KG1 (cell line): Measurements from ENCODE around the gene GSG1L.

Experiments used
- DNase-seq: peaks from one replicate; lab custom pipeline; 2025; lab: John Stamatoyannopoulos, UW

The GSG1L gene

GRCh38 chr16:28063591-28064061 is at the start of gene GSG1L:
Gene GSG1L (minus strand): TSS chr16:28063714. CDS start chr16:28063424, 290 bp downstream.
- no peak for DNase-seq

- DNase-seq, result no peak
Measured at GRCh38 chr16:28112908-28113307, 49.4 kb upstream of the GSG1L start.

- DNase-seq, result no peak
Measured at GRCh38 chr16:28110977-28111376, 47.5 kb upstream of the GSG1L start.

GRCh38 chr16:28110479-28110878 is 47.0 kb upstream of the GSG1L start:
- no peak for DNase-seq

GRCh38 chr16:28110074-28110473 is 46.6 kb upstream of the GSG1L start:
- no peak for DNase-seq

DNA sequence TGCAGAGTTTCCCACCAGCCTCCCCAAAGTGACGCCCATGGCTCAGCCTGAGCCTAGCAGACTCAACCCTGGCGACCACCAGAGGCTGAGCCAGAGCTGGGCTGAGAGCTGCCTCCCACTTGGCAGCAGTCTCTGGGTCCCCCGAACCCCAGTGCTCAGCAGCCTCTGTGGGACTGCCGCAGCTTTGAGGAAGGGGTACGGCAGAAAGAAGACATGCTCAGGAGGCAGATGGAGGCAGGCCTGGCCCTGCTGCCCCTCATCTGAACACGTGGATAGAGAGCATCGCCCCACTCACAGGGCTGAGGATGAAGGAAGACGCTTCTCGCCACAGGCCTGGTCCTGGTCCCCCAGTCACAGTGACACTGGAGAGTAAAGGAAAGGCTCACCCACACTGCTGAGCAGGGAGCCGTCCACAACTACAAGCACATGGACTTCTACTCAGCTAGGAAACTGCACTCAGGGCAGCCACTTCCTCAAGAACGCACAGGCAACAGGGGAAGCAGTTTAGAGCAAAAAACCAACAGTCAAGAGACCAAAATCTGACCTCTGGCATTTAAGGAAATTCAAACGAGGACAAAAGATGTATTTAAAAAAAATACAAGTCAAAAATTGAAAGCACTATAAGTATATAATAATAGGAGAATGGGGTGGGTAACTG is 45.2 kb upstream of the GSG1L start:
- no peak for DNase-seq

DNA sequence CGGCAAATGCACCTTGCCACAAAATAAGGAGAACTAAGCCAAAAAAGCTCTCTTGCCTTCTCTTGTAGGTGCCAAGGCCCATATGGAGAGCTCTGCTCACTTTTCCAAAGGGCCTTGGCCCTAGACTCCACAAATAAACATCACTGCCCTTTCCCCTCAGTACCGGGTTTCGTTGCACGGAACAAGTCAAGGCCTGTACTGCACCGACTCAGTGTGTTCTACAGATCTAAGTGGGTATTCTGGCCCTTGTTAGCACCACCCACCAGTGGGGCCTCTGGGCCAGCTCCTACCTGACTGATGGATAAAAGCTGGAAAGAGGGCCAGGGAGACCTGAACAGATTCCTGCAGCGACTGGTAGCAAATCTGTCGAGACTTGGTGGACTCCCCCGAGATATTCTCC is 43.7 kb upstream of the GSG1L start:
- DNase-seq, result no peak

GRCh38 chr16:28106467-28107215 is 43.1 kb upstream of the GSG1L start:
- no peak for DNase-seq

GRCh38 chr16:28105954-28106353 is 42.4 kb upstream of the GSG1L start:
- DNase-seq, result no peak

- no peak for DNase-seq
Measured at GRCh38 chr16:28105297-28105696, 41.8 kb upstream of the GSG1L start.

GRCh38 chr16:28104404-28104803 is 40.9 kb upstream of the GSG1L start:
- DNase-seq, result no peak

DNA sequence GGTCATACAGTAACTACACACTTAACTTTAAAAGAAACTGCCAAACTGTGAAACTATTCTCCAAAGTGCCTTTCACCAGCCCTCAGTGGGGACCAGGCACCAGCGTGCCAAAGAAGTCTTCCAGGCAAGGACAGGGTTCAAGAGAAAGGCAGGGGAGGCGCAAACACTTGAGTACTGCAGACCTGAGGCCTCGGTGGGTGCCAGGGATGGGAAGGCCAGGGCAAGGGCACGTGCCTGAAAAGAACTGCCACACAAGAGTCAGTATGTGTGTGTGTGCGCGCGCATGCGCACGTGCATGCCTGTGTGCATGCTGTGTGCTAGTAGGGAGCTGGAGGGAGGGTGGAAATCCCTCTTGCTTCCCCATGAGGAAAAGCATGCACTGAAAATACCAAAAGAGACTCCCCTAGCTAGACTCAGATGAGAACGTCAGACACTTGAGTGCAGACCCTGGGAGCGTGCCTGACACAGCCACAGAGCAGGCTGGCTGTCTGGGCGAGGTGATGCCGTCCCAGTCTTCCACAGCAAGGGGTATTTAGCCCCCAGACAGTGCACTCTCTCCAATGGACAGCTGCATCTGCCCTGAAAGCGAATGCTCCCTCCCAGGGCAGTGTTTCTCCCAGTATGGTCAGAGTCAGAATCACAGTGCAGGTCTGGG is 40.1 kb upstream of the GSG1L start:
- DNase-seq, result no peak

DNA sequence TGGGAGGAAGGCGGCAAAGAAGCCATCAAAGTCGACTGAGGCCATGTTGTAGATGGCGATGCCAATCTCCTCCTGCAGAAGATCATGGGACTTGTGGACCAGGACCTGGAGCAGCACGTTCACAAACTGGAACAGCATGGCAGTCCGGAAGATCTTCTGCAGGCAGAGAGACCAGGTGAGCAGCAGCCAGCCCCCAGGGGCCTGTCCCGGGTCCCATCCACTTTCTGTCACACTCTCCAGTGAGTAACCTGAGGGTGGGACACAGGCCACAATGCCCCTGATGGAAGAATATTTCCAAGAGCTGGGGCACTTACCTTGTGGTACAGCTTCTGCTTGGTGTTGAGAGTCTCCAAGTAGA is 38.0 kb upstream of the GSG1L start:
- DNase-seq, result no peak

DNA sequence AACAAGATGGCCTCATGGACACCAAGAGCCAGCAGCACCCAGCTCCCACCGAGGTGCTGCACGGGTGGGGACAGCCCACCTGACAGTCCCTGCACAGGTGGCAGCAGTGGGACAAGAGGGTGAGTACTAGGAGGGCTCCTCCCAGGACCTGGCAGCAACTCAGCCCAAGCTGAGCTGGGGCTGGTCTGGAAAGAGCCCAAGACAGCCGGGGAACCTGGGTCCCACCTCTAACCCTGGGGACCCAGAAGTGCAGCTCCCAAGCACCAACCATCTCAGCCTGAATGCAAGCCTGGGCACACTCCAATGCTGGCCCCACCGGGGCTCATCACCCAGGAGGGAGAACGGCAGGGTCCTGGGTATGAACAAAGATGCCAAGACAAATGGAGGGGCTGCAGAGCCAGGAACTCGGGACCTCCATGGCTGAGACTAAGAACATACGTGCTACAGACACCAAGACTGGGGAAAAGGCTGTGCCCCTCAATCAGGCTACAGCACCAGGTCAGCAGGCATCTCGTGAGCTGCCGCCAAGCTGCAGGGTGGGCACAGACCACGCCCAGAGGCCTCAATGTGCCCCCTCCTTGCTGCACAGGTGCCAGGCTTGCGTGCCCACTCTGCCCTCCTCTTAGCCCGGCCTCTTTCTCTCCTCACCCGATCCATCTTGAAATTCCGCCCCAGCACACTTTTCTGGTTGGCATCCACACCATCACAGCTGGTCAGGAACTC is 37.5 kb upstream of the GSG1L start:
- DNase-seq, result no peak

DNA sequence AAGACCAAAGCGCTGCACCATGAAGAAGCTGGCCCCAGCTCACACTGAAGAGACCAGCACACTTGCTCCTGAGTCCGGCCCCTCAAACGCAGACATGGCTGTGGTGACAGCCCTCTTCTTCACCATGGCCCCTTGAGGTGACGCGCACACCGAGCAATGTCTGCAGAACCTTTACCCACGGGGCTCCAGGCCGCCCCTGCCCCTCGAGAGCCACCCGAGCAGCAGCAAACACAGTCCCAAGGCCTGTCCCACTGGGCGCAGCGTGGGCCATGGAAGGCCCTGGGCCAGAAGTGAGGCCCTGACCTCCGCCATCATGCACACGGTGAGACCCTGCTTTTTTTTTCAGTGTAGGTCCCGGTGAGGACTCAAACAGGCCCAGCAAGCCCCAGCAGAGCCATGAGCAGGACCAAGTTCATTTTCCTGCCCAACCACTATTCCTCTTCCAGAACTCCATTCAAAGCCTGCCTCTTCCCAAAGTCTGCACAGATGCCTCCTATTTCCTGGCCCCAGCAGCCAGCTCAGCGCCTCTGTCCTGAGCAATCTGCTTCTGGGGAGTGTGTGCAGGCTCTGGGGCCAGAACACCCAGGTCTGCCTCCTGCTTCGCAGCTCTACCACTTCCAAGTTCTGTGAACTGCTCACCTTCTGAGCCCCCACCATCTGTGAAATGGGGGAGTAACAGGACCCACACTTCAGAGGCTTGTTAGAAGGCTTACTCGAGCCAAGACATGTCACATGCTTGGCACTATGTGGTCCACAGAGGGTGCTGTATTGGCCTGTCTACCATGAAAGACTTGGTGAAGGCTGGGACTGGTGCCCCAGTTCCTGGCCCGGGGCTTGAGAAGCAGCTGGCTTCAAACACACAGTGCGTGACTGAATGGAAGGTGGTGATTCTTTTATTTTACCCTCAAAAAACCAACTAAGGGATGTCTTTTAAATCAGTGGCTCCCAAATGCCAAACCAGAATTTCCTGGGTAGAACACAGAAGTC is 35.7 kb upstream of the GSG1L start:
- DNase-seq, result no peak

DNA sequence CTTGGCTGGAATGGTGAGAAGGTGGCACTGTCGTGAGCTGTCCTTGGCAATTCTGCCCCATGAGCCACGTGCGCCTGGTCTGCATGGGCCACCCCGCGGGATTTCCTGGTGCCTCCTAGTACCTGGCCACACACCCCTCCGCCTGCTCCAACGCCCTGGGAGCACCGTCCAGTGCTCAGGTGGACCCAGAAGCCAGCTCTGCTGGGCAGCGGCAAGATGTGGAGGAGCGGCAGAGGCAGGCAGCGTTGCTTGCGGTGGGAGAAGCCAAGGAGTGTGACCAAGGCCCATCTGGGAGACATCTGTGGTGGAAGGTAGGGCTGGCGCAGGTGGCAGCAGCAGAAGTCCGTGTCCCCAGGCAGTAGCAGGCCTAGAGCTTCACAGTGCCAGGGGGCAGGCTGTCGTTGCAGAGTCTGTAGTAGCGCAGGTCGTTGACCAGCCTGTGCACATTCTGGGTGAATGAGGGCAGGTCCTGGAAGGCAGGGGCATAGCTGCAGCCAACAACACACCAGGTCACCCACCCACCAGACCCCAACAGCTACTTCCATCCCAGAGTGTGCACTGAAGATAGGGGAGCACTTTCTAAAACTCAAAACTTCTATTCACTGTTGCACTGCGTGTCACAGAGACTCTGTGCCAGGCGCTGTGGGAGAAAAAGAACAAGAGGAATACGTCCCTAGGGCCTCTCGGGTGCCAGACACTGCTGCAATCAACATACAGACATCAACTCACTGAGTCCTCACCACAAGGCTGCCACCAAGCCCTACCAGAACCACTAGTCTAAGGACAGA is 34.9 kb upstream of the GSG1L start:
- DNase-seq, result no peak

DNA sequence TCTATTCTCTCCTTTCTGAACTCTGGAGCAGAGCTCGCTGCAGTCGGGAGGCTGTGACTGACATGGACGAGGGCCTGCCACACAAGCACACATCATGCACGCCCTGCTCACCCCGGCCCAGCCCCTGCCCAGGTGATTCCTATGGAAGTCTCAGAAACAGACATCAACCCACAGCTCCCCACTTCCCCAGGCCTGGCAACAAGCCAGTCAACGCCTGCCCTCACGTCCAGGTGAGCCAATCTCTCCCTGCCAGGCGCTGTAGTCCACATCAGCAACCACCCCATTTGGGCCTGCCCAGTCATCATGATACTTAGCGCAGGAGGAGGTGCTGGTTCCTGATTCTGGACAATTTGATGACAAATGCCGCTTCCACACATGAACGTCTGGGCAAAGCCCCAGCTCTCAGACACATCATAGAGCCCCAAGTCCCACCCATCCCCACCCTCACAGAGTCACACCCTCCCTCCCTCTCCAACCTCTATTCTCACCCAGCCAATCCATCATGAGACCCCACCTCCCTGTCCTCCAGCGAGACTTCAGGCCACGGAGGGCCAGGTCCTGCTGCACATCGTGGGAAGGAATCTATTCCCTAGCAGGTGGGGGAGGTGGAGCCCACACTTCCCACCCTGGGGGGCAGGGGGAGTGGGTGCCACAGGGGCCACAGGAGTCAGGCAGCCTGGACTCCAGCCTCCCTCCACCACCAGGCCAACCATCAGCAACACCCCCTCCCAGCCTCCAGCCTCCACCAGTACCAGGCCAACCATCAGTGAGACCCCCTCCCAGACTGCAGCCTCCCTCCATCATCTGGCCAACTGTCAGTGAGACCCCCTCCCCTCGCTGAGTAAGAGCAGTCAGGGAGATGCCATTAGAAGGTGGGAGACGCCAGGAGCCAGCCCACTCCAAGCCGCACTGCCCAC is 33.7 kb upstream of the GSG1L start:
- DNase-seq, result no peak

GRCh38 chr16:28093385-28093725 is 29.8 kb upstream of the GSG1L start:
- no peak for DNase-seq

DNA sequence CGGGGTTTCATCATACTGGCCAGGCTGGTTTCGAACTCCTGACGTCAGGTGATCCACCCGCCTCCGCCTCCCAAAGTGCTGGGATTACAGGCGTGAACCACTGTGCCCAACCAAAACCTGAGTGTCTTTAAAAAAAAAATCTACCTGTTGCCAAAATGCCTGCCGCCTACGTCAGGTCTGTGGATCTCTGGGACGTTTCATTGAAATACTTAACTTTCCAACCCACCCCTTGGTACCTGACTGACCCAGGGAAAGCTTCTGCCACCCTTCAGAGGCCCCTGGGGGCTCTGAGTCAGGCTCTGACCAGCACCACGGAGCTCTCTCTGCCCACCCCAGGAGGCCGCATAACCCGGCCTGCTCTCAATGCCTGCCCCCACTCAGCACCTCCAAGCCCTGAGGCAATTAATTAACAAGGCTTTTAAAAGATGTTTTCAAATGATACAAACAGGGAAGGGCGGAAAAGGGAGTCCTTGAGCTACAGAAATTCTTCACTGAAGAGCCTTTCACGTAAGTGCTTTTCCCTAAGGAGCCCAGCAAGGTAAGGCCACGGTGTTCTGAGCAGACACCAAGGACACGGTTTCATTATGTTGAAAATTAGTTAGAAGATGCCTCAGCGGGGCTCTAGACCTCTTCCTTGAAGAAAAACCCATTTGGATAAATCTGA is 29.3 kb upstream of the GSG1L start:
- DNase-seq, result no peak
